GM19035 (cell line): ENCODE data around the gene CALCA.
"Not testable (repeated sequence)": the region's sequence is repeated elsewhere in the genome, so short reads cannot be mapped to it uniquely, and the experiment has no call there.

Experiments used
- ATAC-seq: cut with Tn5 transposase; IDR thresholded peaks from one replicate; pipeline ENCODE4 v1.9.1; 2021; ENCODE audit not compliant: unreplicated experiment

CALCA gene

GRCh38 chr11:14971865-14972580 is at the start of gene CALCA:
Gene CALCA (minus strand): TSS chr11:14972351. CDS start chr11:14971192, 1,159 bp downstream.
- no peak for ATAC-seq

- ATAC-seq, result no peak
Measured at GRCh38 chr11:15016200-15016599, 44.0 kb upstream of the CALCA start.

- ATAC-seq, result no peak
Measured at GRCh38 chr11:15011776-15012345, 39.7 kb upstream of the CALCA start.

- ATAC-seq, result no peak
Measured at GRCh38 chr11:15010865-15011264, 38.7 kb upstream of the CALCA start.

- peak; percentile 89 for ATAC-seq
Measured at GRCh38 chr11:15006139-15006759, 34.1 kb upstream of the CALCA start.

- ATAC-seq, result not testable (repeated sequence)
Measured at GRCh38 chr11:14988133-14988532, 16.0 kb upstream of the CALCA start.

GRCh38 chr11:14981507-14981906 is 9.4 kb upstream of the CALCA start:
- no peak for ATAC-seq

- no peak for ATAC-seq
Measured at GRCh38 chr11:14980854-14981253, 8.7 kb upstream of the CALCA start.

GRCh38 chr11:14977101-14977880 is 5.1 kb upstream of the CALCA start:
- ATAC-seq, result no peak

GRCh38 chr11:14975252-14975587 is 3.1 kb upstream of the CALCA start:
- no peak for ATAC-seq

- peak; percentile 54 for ATAC-seq
Measured at GRCh38 chr11:14974515-14975251, 2.5 kb upstream of the CALCA start.

- peak; percentile 5 for ATAC-seq
Measured at GRCh38 chr11:14973621-14974514, 1.7 kb upstream of the CALCA start.

- ATAC-seq, result no peak
Measured at GRCh38 chr11:14972581-14973495, 687 bp upstream of the CALCA start.

GRCh38 chr11:14969901-14970323 is 2.2 kb downstream of the CALCA start:
- ATAC-seq, result peak; percentile 52

GRCh38 chr11:14967581-14968243 is 4.4 kb downstream of the CALCA start:
- ATAC-seq, result no peak

GRCh38 chr11:14956111-14956510 is 16.0 kb downstream of the CALCA start:
- no peak for ATAC-seq

- no peak for ATAC-seq
Measured at GRCh38 chr11:14954581-14954980, 17.6 kb downstream of the CALCA start.

GRCh38 chr11:14953904-14954303 is 18.2 kb downstream of the CALCA start:
- no peak for ATAC-seq
